Lung (tissue), 12 donors: Measurements from ENCODE around the gene SS18L1. TPM values are rescaled to one million over a fixed set of nuclear protein-coding genes. Genes with fewer than 3 reads are reported as not detected.

Source experiments
- ATAC-seq: fragments of 200-7000 bp; cut with Tn5 transposase; one replicate; pipeline ENCODE4 v1.9.1; 2020; ENCODE audit warnings: moderate number of reproducible peaks; ENCODE audit not compliant: insufficient read depth, low FRiP score
- DNase-seq, 3 donors: peaks; one replicate each; pipeline ENCODE4 v3.0.0-alpha.2; 2013 to 2017
- H3K27ac ChIP-seq, 2 donors: one replicate each; pipeline ENCODE4 v1.5.1; 2013; ENCODE audit warnings: mild to moderate bottlenecking in 2 of 2, moderate library complexity in 2 of 2, control low read depth in 1 of 2, inconsistent platforms in 1 of 2, low read depth in 1 of 2, low read length in 1 of 2
- H3K27me3 ChIP-seq, 3 donors: one replicate each; pipeline ENCODE4 v1.5.1; 2013; ENCODE audit warnings: low read length in 2 of 3; ENCODE audit not compliant: control insufficient read depth in 3 of 3, insufficient read depth in 3 of 3
- H3K36me3 ChIP-seq, 4 donors: one replicate each; pipeline ENCODE4 v1.5.1; 2013; ENCODE audit warnings: low read length in 4 of 4, mild to moderate bottlenecking in 1 of 4, moderate library complexity in 1 of 4; ENCODE audit not compliant: control insufficient read depth in 4 of 4, insufficient read depth in 4 of 4
- H3K4me1 ChIP-seq, 5 donors: one replicate each; pipeline ENCODE4 v1.5.1; 2013; ENCODE audit warnings: low read length in 5 of 5, mild to moderate bottlenecking in 2 of 5, moderate library complexity in 1 of 5; ENCODE audit not compliant: control insufficient read depth in 5 of 5, insufficient read depth in 5 of 5
- H3K4me3 ChIP-seq: one replicate; pipeline ENCODE4 v1.5.1; 2013; ENCODE audit warnings: mild to moderate bottlenecking, control low read depth, moderate library complexity
- H3K9ac ChIP-seq, 2 donors: one replicate each; pipeline ENCODE4 v1.5.1; 2013; ENCODE audit warnings: low read length in 2 of 2, control low read depth in 1 of 2; ENCODE audit not compliant: insufficient read depth in 1 of 2
- H3K9me3 ChIP-seq, 4 donors: one replicate each; pipeline ENCODE4 v1.5.1; 2013; ENCODE audit warnings: low read length in 3 of 4, mild to moderate bottlenecking in 1 of 4, moderate library complexity in 1 of 4; ENCODE audit not compliant: control insufficient read depth in 4 of 4, insufficient read depth in 3 of 4
- CTCF ChIP-seq: IDR thresholded peaks from 2 replicates; pipeline ENCODE4 v1.5.1; 2012; ENCODE audit warnings: mild to moderate bottlenecking; ENCODE audit errors: control extremely low read depth, extremely low read depth
- WGBS, 2 donors: extraction: QIAGEN DNeasy Blood & Tissue Kit; methylation state at CpG; one replicate each; pipeline ENCODE4 v1.1.7; 2013; 5-methylcytosine and 5-hydroxymethylcytosine counted together
- polyA plus RNA-seq, 2 donors: library from polyadenylated mRNA; stranded (reverse); fragments of 200-250 nt; gene quantifications; one replicate each; pipeline ENCODE4 v1.2.1, GENCODE V29; 2013
- total RNA-seq, 2 donors: library from RNA; depleted of rRNA in 1 of 2; stranded (reverse); fragments of >200 nt in 1 of 2; gene quantifications; one replicate each; pipeline ENCODE4 v1.2.1, GENCODE V29; 2014 to 2021
- donor health status: control.
- donor health status: control.
- donor health status: Bipolar disorder and iron deficiency.
- donor health status: healthy.
- donor health status: DM: yes; HTN: yes; CAD: no.

Gene SS18L1
- total and polyA plus RNA-seq, 4 donors = 7.2 to 24.1 (median 14.9) TPM

- Histone ChIP-seq H3K4me1 (peaks cover 0 to 17% (median 6%) of the 10 kb centered on the region in 5 donors), H3K27ac (peak overlapping the region; percentile 92 to 98), H3K4me3 (peak overlapping the region; percentile 82), H3K36me3 (peaks cover 0 to 10% (median 2%) of the 10 kb centered on the region in 4 donors), H3K9ac (peak overlapping the region; percentile 81 to 82), H3K27me3 (no peaks in the 10 kb centered on the region), H3K9me3 (no peaks in the 10 kb centered on the region)
- WGBS, 2 donors = 31 to 33% methylated on average over 25 of the region's 25 CpGs
- TF ChIP-seq CTCF = no peak
- ATAC-seq = no peak
- DNase-seq = peak in 2 of 3 donors; percentile 1 to 2
These were observed 40.0 kb downstream of the SS18L1 start for GRCh38 chr20:62183426-62184142.

- ATAC-seq (no peak), DNase-seq (no peak)
- no peak overlapping the region for H3K4me3 ChIP-seq
- H3K36me3 ChIP-seq = peaks cover 0 to 6% (median 3%) of the 10 kb centered on the region in 4 donors
- H3K9me3 ChIP-seq = no peaks in the 10 kb centered on the region
- TF ChIP-seq CTCF = no peak
- no peak overlapping the region for H3K27ac ChIP-seq
- 38 to 73% methylated on average over 3 of the region's 3 CpGs for WGBS, 2 donors
- no peak overlapping the region for H3K9ac ChIP-seq
- H3K4me1 ChIP-seq = peaks cover 0 to 17% (median 6%) of the 10 kb centered on the region in 5 donors
- no peaks in the 10 kb centered on the region for H3K27me3 ChIP-seq
These were observed 42.5 kb downstream of the SS18L1 start for GRCh38 chr20:62186096-62186426.

- Histone ChIP-seq H3K4me3 (no peak overlapping the region), H3K36me3 (peaks cover 0 to 6% (median 3%) of the 10 kb centered on the region in 4 donors), H3K4me1 (peaks cover 0 to 11% (median 6%) of the 10 kb centered on the region in 5 donors), H3K9ac (no peak overlapping the region), H3K9me3 (no peaks in the 10 kb centered on the region), H3K27me3 (no peaks in the 10 kb centered on the region), H3K27ac (peak overlapping the region in 1 of 2 donors; percentile 1)
- no peak for TF ChIP-seq CTCF
- WGBS, 2 donors = 63 to 71% methylated on average over 13 of the region's 13 CpGs
- ATAC-seq (no peak), DNase-seq (no peak)
These were observed 43.6 kb downstream of the SS18L1 start for GRCh38 chr20:62186887-62187866.
